Stimulated activated CD8-positive, alpha-beta memory T cell treated with anti-CD3 and anti-CD28 coated beads, Interleukin-7, amount 100 ng/mL, for 4 hours (primary cell): ENCODE results near the gene SYF2.
"Not testable (repeated sequence)": the region's sequence is repeated elsewhere in the genome, so short reads cannot be mapped to it uniquely, and the experiment has no call there.

Source experiments
- DNase-seq, 2 donors: peaks; one replicate each; pipeline ENCODE4 v3.0.0-alpha.2; 2020; ENCODE audit warnings: low read depth in 2 of 2

SYF2 gene

GRCh38 chr1:25208092-25208491 lies 24.2 kb downstream of the SYF2 start:
- no peak for DNase-seq

GRCh38 chr1:25206201-25206600 lies 26.1 kb downstream of the SYF2 start:
- no peak for DNase-seq

- DNase-seq, result no peak
These were observed 26.5 kb downstream of the SYF2 start for GRCh38 chr1:25205786-25206185.

GRCh38 chr1:25204797-25205480 lies 27.4 kb downstream of the SYF2 start:
- DNase-seq, result no peak

- DNase-seq, result no peak
These were observed 31.3 kb downstream of the SYF2 start for GRCh38 chr1:25201006-25201405.

GRCh38 chr1:25199819-25200620 lies 32.3 kb downstream of the SYF2 start:
- no peak for DNase-seq

- DNase-seq, result peak in 1 of 2 donors; percentile 8
These were observed 33.5 kb downstream of the SYF2 start for GRCh38 chr1:25198663-25199252.

GRCh38 chr1:25197982-25198662 lies 34.2 kb downstream of the SYF2 start:
- DNase-seq, result no peak

- no peak for DNase-seq
These were observed 34.9 kb downstream of the SYF2 start for GRCh38 chr1:25197235-25197975.

GRCh38 chr1:25196830-25197229 lies 35.5 kb downstream of the SYF2 start:
- DNase-seq, result no peak

- no peak for DNase-seq
These were observed 36.5 kb downstream of the SYF2 start for GRCh38 chr1:25195835-25196234.

GRCh38 chr1:25194572-25195020 lies 37.7 kb downstream of the SYF2 start:
- no peak for DNase-seq

- no peak for DNase-seq
These were observed 38.2 kb downstream of the SYF2 start for GRCh38 chr1:25194054-25194453.

GRCh38 chr1:25193229-25193628 lies 39.1 kb downstream of the SYF2 start:
- DNase-seq, result no peak

GRCh38 chr1:25192154-25192553 lies 40.1 kb downstream of the SYF2 start:
- no peak for DNase-seq

GRCh38 chr1:25190260-25190659 lies 42.0 kb downstream of the SYF2 start:
- DNase-seq, result no peak

GRCh38 chr1:25187904-25188303 lies 44.4 kb downstream of the SYF2 start:
- DNase-seq, result not testable (repeated sequence)

GRCh38 chr1:25187077-25187476 lies 45.2 kb downstream of the SYF2 start:
- no peak for DNase-seq

- DNase-seq, result no peak
These were observed 45.9 kb downstream of the SYF2 start for GRCh38 chr1:25186161-25187007.

- DNase-seq, result no peak
These were observed 46.7 kb downstream of the SYF2 start for GRCh38 chr1:25185409-25186160.
